Neural cell (in vitro differentiated cells): ENCODE measurements around the gene CLEC16A. TPM values are rescaled to one million over a fixed set of nuclear protein-coding genes. Genes with fewer than 3 reads are reported as not detected.

Experiments used
- H2AFZ ChIP-seq: fragments of 200-600, 300-800 bp; sonication (generic), shearing (Covaris generic); 2 replicates; pipeline ENCODE4 v1.6.0; 2014; ENCODE audit warnings: low read depth, mild to moderate bottlenecking, antibody characterized with exemption, low read length, moderate library complexity
- H3F3A ChIP-seq: fragments of 200-600 bp; shearing (Covaris generic); 2 replicates; pipeline ENCODE4 v1.6.1; 2016; ENCODE audit warnings: mild to moderate bottlenecking, moderate library complexity, mixed read lengths, antibody characterized with exemption, low read length; ENCODE audit not compliant: insufficient read depth, poor library complexity, severe bottlenecking
- H3K27ac ChIP-seq: fragments of 200-600, 300-800 bp; sonication (generic), shearing (Covaris generic); 2 replicates; pipeline ENCODE4 v1.5.1; 2014; ENCODE audit warnings: mild to moderate bottlenecking, low read length, moderate library complexity
- H3K27me3 ChIP-seq: fragments of 300-800, 200-600 bp; sonication (generic), shearing (Covaris generic); 2 replicates; pipeline ENCODE4 v1.6.0; 2014; ENCODE audit warnings: mild to moderate bottlenecking, low read depth, low read length, moderate library complexity; ENCODE audit not compliant: insufficient read depth
- H3K36me3 ChIP-seq: fragments of 300-800, 200-600 bp; sonication (generic), shearing (Covaris generic); 2 replicates; pipeline ENCODE4 v1.5.1; 2014; ENCODE audit warnings: mild to moderate bottlenecking, antibody characterized with exemption, low read length, moderate library complexity; ENCODE audit not compliant: insufficient read depth
- H3K4me2 ChIP-seq: fragments of 300-800, 200-600 bp; sonication (generic), shearing (Covaris generic); 2 replicates; pipeline ENCODE4 v1.6.0; 2014; ENCODE audit warnings: mild to moderate bottlenecking, low read length
- H3K4me3 ChIP-seq: fragments of 300-800, 200-600 bp; sonication (generic), shearing (Covaris generic); 2 replicates; pipeline ENCODE4 v1.5.1; 2014; ENCODE audit warnings: mild to moderate bottlenecking, low read length, moderate library complexity
- H3K79me2 ChIP-seq: fragments of 200-600 bp; shearing (Covaris generic); replicated peaks from 2 replicates; pipeline ENCODE4 v1.6.0; 2014; ENCODE audit warnings: mild to moderate bottlenecking, low read length, moderate library complexity; ENCODE audit not compliant: insufficient read depth
- H3K9ac ChIP-seq: fragments of 300-800, 200-600 bp; sonication (generic), shearing (Covaris generic); 2 replicates; pipeline ENCODE4 v1.6.1; 2016; ENCODE audit warnings: mild to moderate bottlenecking, low read length, mixed read lengths
- H3K9me2 ChIP-seq: fragments of 200-600 bp; shearing (Covaris generic); 2 replicates; pipeline ENCODE4 v1.6.1; 2016; ENCODE audit warnings: mild to moderate bottlenecking, low read length, mixed read lengths; ENCODE audit not compliant: insufficient read depth
- H3K9me3 ChIP-seq: fragments of 200-600, 300-800 bp; sonication (generic), shearing (Covaris generic); 2 replicates; pipeline ENCODE4 v1.6.1; 2016; ENCODE audit warnings: mild to moderate bottlenecking, mixed run types, low read length, moderate library complexity, mixed read lengths
- H4K20me1 ChIP-seq: fragments of 200-600 bp; shearing (Covaris generic); 2 replicates; pipeline ENCODE4 v1.6.1; 2016; ENCODE audit warnings: mild to moderate bottlenecking, mixed run types; ENCODE audit not compliant: insufficient read depth
- CTCF ChIP-seq: fragments of 450-650 bp; IDR thresholded peaks from 2 replicates; pipeline ENCODE4 v1.5.1; 2014; ENCODE audit warnings: antibody characterized with exemption, mild to moderate bottlenecking, moderate library complexity; ENCODE audit not compliant: poor library complexity, severe bottlenecking
- EP300 ChIP-seq: fragments of 450-650 bp; conservative IDR thresholded peaks from 2 replicates; pipeline ENCODE4 v1.6.1; 2014; ENCODE audit warnings: antibody characterized with exemption, mild to moderate bottlenecking, moderate library complexity; ENCODE audit not compliant: poor library complexity, severe bottlenecking
- EZH2 ChIP-seq: fragments of 200-600, 300-800 bp; shearing (Covaris generic), sonication (generic); IDR thresholded peaks from 2 replicates; pipeline ENCODE4 v1.6.1; 2014; ENCODE audit warnings: antibody characterized with exemption, low read length, borderline replicate concordance, mild to moderate bottlenecking; ENCODE audit not compliant: insufficient read depth, poor library complexity, severe bottlenecking
- MXI1 ChIP-seq: fragments of 450-650 bp; conservative IDR thresholded peaks from 2 replicates; pipeline ENCODE4 v1.6.1; 2014; ENCODE audit warnings: antibody characterized with exemption, mild to moderate bottlenecking; ENCODE audit not compliant: poor library complexity, severe bottlenecking
- POLR2AphosphoS5 ChIP-seq: IDR thresholded peaks from 2 replicates; pipeline ENCODE4 v1.6.1; 2012
- RAD21 ChIP-seq: fragments of 450-650 bp; conservative IDR thresholded peaks from 2 replicates; pipeline ENCODE4 v1.6.1; 2014; ENCODE audit warnings: antibody characterized with exemption, mild to moderate bottlenecking, moderate library complexity
- REST ChIP-seq: IDR thresholded peaks from 2 replicates; pipeline ENCODE4 v1.6.1; 2012; ENCODE audit warnings: borderline replicate concordance
- SMC3 ChIP-seq: fragments of 450-650 bp; conservative IDR thresholded peaks from 2 replicates; pipeline ENCODE4 v1.6.1; 2014; ENCODE audit warnings: antibody characterized with exemption, mild to moderate bottlenecking, moderate library complexity; ENCODE audit not compliant: poor library complexity
- TAF1 ChIP-seq: IDR thresholded peaks from 2 replicates; pipeline ENCODE4 v1.6.1; 2012; ENCODE audit warnings: low read depth
- polyA plus RNA-seq: library from polyadenylated mRNA; depleted of rRNA; stranded (reverse); fragments of >200 nt; gene quantifications from 2 replicates; pipeline ENCODE4 v1.2.3, GENCODE V29; 2014

The CLEC16A gene
- polyA plus RNA-seq, 1 donor from 2014 or later = 11.1 TPM

DNA sequence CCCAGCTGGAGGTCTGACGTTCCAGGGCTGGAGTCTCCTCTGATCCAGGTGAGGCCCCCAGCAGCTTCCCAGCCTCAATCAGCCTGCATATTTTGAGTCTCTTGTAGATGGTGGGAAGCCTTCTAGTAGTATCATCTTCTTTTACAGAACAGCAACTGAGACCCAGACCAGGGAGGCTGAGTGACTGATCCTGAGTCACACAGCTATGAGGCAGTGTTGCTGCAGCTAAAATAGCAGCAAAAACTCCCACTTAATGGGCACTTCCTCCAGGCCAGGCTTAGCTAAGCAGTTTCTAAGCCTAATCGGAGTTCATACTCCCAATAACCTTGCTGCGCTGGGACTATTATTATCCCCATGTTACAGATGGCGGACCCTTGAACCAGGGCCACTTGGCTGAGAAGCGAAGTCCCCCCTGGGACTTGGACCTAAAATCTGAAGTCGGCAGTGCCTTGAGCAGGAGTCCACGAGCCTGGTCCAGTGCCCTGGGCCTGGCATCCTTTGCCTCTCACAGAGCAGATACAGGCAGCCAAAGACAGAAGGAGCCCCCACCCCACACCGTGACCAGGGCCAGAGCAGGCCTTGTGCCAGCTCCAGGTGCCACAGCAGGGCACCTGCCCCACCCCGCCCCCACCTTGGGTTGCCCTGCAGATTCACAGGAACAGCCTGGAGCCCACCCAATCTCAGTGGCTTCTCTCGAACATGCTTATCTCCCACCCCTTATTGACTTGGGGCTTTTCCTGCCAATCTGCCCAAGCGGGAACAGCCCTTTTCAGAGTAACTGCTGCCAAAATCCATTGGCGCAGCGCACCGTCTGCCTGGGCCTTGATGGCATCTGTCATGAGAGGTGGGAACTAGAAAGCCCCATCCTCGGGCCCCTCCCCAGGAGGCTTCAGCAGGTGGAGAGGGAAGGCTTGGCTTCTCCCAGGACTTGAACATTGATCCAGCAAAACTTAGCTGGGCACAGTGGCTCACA lies 246.5 kb downstream of the CLEC16A start:
- Histone ChIP-seq H3K79me2 (no peaks in the 10 kb centered on the region), H3K9me2 (no peaks in the 10 kb centered on the region), H2AFZ (no peak overlapping the region), H3K9me3 (no peaks in the 10 kb centered on the region), H3F3A (no peaks in the 10 kb centered on the region), H3K27ac (no peak overlapping the region), H3K9ac (no peak overlapping the region), H3K27me3 (no peaks in the 10 kb centered on the region), H3K4me3 (no peak overlapping the region), H4K20me1 (no peaks in the 10 kb centered on the region), H3K36me3 (no peaks in the 10 kb centered on the region), H3K4me2 (no peak overlapping the region)
- TF ChIP-seq REST = no peak
- TF ChIP-seq SMC3 = no peak
- no peak for TF ChIP-seq POLR2AphosphoS5
- no peak for TF ChIP-seq RAD21
- TF ChIP-seq TAF1 = no peak
- no peak for TF ChIP-seq CTCF
- no peak for TF ChIP-seq EZH2
- no peak for TF ChIP-seq EP300
- no peak for TF ChIP-seq MXI1

GRCh38 chr16:11191665-11192064 lies 247.3 kb downstream of the CLEC16A start:
- no peak overlapping the region for H3K9ac ChIP-seq
- H3K79me2 ChIP-seq = no peaks in the 10 kb centered on the region
- H3K9me3 ChIP-seq = no peaks in the 10 kb centered on the region
- no peak overlapping the region for H3K27ac ChIP-seq
- no peaks in the 10 kb centered on the region for H4K20me1 ChIP-seq
- H3K9me2 ChIP-seq = no peaks in the 10 kb centered on the region
- no peak overlapping the region for H3K4me2 ChIP-seq
- no peak overlapping the region for H3K4me3 ChIP-seq
- no peak overlapping the region for H2AFZ ChIP-seq
- no peaks in the 10 kb centered on the region for H3K36me3 ChIP-seq
- H3K27me3 ChIP-seq = no peaks in the 10 kb centered on the region
- no peak for TF ChIP-seq POLR2AphosphoS5
- TF ChIP-seq EZH2 = no peak
- TF ChIP-seq SMC3 = no peak
- TF ChIP-seq TAF1 = no peak
- no peak for TF ChIP-seq REST
- no peak for TF ChIP-seq EP300
- no peak for TF ChIP-seq MXI1
- TF ChIP-seq RAD21 = no peak
- no peak for TF ChIP-seq CTCF
- H3F3A ChIP-seq = no peaks in the 10 kb centered on the region
